ENCODE measurements around the gene WFIKKN2. TPM values are rescaled to one million over a fixed set of nuclear protein-coding genes. Genes with fewer than 3 reads are reported as not detected.

WFIKKN2 gene
- total and polyA plus RNA-seq, 2 of the 13 experiments (the other 11 are each of a cell fraction or from before 2014, with no cell fraction given) = not detected

DNA sequence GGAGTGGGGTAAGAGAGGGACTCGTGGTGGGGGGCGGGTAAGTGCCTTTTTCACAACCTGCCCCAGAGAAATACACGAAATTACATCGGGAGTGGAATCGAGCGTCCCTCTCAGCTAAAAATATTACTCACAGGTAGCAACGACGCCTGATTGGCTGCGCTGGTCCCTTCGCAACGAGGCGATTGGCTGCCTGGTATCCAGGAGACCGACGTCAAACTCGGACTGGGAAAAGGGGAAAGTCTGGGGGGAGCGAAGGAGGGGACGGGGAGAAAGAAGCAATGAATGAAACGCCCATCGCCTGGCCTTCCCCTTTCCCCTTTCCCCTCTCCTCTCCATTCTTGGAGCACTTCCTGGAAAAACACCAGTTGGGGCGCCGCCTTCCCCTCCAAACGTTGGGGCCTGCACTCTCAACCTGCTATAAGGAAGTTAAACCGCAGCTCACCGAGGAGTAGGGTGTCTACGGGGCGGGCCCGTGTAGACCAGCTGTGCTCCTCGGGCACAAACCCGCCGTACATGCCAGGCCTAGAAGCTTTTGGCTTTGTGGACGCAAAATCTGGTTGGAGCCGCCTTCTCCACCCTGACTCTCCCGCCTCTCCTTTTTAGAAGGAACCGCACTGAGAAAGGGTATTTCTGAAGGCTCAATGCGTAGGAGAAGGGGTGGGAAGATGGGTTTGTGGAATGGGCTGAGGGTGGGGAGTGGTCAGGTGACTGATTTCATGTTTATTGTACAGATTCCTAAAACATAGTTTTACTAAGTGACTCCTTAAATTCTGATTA lies 32.2 kb downstream of the WFIKKN2 start (continued):
- TF ChIP-seq, protein P1, sequence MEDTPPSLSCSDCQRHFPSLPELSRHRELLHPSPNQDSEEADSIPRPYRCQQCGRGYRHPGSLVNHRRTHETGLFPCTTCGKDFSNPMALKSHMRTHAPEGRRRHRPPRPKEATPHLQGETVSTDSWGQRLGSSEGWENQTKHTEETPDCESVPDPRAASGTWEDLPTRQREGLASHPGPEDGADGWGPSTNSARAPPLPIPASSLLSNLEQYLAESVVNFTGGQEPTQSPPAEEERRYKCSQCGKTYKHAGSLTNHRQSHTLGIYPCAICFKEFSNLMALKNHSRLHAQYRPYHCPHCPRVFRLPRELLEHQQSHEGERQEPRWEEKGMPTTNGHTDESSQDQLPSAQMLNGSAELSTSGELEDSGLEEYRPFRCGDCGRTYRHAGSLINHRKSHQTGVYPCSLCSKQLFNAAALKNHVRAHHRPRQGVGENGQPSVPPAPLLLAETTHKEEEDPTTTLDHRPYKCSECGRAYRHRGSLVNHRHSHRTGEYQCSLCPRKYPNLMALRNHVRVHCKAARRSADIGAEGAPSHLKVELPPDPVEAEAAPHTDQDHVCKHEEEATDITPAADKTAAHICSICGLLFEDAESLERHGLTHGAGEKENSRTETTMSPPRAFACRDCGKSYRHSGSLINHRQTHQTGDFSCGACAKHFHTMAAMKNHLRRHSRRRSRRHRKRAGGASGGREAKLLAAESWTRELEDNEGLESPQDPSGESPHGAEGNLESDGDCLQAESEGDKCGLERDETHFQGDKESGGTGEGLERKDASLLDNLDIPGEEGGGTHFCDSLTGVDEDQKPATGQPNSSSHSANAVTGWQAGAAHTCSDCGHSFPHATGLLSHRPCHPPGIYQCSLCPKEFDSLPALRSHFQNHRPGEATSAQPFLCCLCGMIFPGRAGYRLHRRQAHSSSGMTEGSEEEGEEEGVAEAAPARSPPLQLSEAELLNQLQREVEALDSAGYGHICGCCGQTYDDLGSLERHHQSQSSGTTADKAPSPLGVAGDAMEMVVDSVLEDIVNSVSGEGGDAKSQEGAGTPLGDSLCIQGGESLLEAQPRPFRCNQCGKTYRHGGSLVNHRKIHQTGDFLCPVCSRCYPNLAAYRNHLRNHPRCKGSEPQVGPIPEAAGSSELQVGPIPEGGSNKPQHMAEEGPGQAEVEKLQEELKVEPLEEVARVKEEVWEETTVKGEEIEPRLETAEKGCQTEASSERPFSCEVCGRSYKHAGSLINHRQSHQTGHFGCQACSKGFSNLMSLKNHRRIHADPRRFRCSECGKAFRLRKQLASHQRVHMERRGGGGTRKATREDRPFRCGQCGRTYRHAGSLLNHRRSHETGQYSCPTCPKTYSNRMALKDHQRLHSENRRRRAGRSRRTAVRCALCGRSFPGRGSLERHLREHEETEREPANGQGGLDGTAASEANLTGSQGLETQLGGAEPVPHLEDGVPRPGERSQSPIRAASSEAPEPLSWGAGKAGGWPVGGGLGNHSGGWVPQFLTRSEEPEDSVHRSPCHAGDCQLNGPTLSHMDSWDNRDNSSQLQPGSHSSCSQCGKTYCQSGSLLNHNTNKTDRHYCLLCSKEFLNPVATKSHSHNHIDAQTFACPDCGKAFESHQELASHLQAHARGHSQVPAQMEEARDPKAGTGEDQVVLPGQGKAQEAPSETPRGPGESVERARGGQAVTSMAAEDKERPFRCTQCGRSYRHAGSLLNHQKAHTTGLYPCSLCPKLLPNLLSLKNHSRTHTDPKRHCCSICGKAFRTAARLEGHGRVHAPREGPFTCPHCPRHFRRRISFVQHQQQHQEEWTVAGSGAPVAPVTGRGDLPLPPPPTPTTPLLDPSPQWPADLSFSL (CRISPR knock-in tag; IDR thresholded peaks at IDR 0.05) = 0 out of 2 replicates have a peak, but pooled peaks have one; percentile 46
- TF ChIP-seq RBM22 (optimal IDR thresholded peaks at IDR 0.05; ENCODE audit: low read length) (no peak), MED13 (CRISPR knock-in tag; IDR thresholded peaks at IDR 0.05) (peak; percentile 73; the same call in 1 of the 2 replicates), ETV6 (CRISPR knock-in tag; conservative IDR thresholded peaks at IDR 0.05) (peak; percentile 81; the same call in 1 of the 2 replicates), SRY (CRISPR knock-in tag; IDR thresholded peaks at IDR 0.05) (peak; percentile 71; the same call in 1 of the 2 replicates), ZNF556 (CRISPR knock-in tag; IDR thresholded peaks at IDR 0.05; ENCODE audit: borderline replicate concordance) (peak; percentile 72; the same call in 1 of the 2 replicates), SOX6 (IDR thresholded peaks at IDR 0.05) (no peak), SOX6 (CRISPR knock-in tag; IDR thresholded peaks at IDR 0.05) (peak; percentile 63), ZNF577 (CRISPR knock-in tag; IDR thresholded peaks at IDR 0.05; ENCODE audit: borderline replicate concordance, low read depth) (0 out of 2 replicates have a peak, but pooled peaks have one; percentile 1), ZNF501 (CRISPR knock-in tag; IDR thresholded peaks at IDR 0.05) (peak; percentile 94), PPARG (CRISPR knock-in tag; conservative IDR thresholded peaks at IDR 0.05) (peak; percentile 87), TARDBP (CRISPR knock-in tag; IDR thresholded peaks at IDR 0.05) (peak; percentile 50; the same call in 1 of the 2 replicates), NPAS2 (CRISPR knock-in tag; IDR thresholded peaks at IDR 0.05; ENCODE audit: borderline replicate concordance) (no peak), ZNF598 (CRISPR knock-in tag; IDR thresholded peaks at IDR 0.05; ENCODE audit: borderline replicate concordance) (peak; percentile 85; the same call in 1 of the 2 replicates)
- TF ChIP-seq, protein P2, sequence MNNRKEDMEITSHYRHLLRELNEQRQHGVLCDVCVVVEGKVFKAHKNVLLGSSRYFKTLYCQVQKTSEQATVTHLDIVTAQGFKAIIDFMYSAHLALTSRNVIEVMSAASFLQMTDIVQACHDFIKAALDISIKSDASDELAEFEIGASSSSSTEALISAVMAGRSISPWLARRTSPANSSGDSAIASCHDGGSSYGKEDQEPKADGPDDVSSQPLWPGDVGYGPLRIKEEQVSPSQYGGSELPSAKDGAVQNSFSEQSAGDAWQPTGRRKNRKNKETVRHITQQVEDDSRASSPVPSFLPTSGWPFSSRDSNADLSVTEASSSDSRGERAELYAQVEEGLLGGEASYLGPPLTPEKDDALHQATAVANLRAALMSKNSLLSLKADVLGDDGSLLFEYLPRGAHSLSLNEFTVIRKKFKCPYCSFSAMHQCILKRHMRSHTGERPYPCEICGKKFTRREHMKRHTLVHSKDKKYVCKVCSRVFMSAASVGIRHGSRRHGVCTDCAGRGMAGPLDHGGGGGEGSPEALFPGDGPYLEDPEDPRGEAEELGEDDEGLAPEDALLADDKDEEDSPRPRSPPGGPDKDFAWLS (CRISPR knock-in tag; IDR thresholded peaks at IDR 0.05; ENCODE audit: borderline replicate concordance) = 0 out of 2 replicates have a peak, but pooled peaks have one; percentile 64
- TF ChIP-seq, protein P3, sequence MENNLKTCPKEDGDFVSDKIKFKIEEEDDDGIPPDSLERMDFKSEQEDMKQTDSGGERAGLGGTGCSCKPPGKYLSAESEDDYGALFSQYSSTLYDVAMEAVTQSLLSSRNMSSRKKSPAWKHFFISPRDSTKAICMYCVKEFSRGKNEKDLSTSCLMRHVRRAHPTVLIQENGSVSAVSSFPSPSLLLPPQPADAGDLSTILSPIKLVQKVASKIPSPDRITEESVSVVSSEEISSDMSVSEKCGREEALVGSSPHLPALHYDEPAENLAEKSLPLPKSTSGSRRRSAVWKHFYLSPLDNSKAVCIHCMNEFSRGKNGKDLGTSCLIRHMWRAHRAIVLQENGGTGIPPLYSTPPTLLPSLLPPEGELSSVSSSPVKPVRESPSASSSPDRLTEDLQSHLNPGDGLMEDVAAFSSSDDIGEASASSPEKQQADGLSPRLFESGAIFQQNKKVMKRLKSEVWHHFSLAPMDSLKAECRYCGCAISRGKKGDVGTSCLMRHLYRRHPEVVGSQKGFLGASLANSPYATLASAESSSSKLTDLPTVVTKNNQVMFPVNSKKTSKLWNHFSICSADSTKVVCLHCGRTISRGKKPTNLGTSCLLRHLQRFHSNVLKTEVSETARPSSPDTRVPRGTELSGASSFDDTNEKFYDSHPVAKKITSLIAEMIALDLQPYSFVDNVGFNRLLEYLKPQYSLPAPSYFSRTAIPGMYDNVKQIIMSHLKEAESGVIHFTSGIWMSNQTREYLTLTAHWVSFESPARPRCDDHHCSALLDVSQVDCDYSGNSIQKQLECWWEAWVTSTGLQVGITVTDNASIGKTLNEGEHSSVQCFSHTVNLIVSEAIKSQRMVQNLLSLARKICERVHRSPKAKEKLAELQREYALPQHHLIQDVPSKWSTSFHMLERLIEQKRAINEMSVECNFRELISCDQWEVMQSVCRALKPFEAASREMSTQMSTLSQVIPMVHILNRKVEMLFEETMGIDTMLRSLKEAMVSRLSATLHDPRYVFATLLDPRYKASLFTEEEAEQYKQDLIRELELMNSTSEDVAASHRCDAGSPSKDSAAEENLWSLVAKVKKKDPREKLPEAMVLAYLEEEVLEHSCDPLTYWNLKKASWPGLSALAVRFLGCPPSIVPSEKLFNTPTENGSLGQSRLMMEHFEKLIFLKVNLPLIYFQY (CRISPR knock-in tag; IDR thresholded peaks at IDR 0.05; ENCODE audit: borderline replicate concordance) = peak; percentile 31; the same call in 1 of the 2 replicates
